Stimulated activated CD4-positive, alpha-beta T cell treated with anti-CD3 and anti-CD28 coated beads, Interleukin-15, amount 100 ng/mL, for 1 hour (primary cell): ENCODE measurements around the gene SEPTIN5.

ENCODE experiments used
- DNase-seq, 2 donors: peaks; one replicate each; pipeline ENCODE4 v3.0.0-alpha.2; 2020; ENCODE audit warnings: low read depth in 1 of 2, low spot score in 1 of 2

Gene SEPTIN5

DNA sequence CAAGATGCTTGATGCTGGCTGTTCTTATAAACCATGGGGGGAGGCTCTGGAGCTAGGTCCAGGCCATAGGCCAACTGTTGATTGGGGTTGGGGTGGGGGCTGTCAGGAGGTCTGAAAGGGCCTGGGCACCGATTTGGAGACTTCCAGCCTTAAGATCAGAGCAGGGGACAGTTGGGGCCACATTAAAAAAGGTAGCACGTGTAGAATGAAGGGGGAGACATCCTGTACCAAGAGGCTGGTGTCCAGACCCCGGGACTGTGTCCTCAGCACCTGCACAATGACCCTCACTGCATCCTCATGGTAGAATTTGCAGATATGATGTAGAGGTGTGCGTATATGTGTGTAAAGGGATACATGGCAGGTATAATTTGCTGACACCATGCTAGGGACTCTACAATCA lies 33.8 kb downstream of the SEPTIN5 start:
- no peak for DNase-seq

- DNase-seq: no peak
Observed at GRCh38 chr22:19748991-19749664, 34.8 kb downstream of the SEPTIN5 start.

GRCh38 chr22:19749876-19750275 lies 35.6 kb downstream of the SEPTIN5 start:
- DNase-seq: no peak

- no peak for DNase-seq
Observed at GRCh38 chr22:19750507-19751490, 36.5 kb downstream of the SEPTIN5 start.

DNA sequence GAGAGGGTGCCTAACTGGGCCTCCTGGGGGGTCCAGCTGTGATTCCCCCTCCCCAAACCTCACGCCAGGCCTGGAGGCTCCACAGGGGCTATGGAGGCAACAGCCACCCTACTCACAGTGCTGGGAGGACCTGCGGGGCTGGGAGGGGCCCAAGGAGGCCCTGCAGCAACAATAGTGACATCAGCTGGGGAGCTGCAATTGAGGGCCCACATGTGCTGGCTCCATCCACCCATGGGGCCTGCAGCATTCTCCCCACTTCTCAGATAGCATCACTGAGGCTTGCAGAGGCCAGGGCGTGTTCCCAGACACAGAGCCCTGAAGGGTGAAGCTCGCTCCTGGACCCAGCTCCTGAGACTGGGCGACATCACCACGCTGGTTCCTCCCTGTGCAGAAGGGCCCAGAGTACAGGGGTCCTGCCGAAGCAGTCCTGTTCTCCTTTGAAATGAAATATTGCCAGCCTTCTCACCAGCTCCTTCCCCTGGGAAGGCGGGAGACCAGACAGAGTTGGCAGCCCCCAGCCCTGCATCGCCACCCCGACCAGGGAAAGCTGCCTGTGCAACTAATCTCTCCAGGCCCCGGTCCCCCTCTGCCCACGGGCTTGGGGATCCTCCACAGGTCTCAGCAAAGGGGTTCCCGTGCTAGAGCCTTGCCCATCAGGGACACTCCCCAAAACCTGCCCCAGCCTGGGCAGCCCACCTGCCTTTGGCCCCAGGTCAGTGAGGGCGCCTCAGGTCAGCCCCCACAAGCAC lies 37.4 kb downstream of the SEPTIN5 start:
- DNase-seq: no peak

- DNase-seq: no peak
Observed at GRCh38 chr22:19753090-19753842, 39.0 kb downstream of the SEPTIN5 start.

DNA sequence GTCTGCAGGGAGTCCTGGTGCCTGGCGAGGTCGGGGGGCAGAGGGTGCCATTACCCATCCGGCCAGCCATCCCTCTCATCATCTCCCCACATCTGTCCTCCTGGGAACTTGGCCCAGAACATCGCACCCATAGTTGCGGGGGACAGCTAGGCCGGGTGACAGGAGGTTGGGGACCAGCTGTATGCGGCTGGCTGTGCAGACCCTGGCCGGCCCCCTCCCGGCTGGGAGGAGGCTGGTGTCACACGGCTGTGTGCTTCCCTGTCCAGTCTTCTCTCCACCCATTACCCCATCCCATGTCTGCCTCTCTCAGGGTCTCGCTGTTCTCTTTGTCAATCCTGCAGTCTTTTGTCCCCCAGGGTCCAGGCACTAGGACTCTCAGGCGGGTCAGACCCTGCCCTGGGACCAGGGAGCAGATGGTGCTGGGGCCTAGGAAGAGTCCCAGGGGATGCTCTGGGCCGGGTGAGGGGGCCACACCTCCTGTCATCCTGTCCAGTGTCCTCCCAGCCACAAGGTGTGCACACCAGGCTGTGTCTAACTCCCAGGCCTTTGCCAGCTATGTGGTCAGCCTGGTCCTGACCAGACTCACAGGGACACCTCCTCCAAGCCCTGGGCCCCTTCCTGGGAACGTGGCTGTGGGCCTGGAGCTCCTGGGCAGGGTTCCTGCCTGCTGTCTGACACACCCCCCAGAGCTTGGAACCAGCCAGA lies 39.8 kb downstream of the SEPTIN5 start:
- no peak for DNase-seq

DNA sequence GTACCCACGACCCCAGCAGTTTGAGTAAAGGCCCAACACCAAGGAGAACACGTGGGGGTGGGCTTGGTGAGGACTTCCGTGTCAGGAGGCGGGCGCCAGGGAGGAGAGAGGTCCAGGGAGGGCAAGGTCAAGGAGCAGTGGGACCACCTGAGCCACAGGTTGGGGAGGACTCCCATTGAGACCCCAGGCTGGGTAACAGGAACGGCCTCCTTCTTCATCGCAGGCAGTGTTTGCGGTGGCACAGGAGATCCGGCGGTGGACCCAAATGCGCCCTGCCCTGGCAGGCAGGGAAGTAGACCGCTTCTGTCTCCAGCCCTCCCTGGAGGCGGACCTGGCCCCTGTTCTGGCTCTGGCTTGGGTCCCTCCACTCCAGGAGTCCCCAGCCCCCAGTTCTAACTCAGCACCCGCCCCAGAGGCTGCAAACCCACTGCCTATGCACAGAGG lies 40.4 kb downstream of the SEPTIN5 start:
- DNase-seq: no peak

DNA sequence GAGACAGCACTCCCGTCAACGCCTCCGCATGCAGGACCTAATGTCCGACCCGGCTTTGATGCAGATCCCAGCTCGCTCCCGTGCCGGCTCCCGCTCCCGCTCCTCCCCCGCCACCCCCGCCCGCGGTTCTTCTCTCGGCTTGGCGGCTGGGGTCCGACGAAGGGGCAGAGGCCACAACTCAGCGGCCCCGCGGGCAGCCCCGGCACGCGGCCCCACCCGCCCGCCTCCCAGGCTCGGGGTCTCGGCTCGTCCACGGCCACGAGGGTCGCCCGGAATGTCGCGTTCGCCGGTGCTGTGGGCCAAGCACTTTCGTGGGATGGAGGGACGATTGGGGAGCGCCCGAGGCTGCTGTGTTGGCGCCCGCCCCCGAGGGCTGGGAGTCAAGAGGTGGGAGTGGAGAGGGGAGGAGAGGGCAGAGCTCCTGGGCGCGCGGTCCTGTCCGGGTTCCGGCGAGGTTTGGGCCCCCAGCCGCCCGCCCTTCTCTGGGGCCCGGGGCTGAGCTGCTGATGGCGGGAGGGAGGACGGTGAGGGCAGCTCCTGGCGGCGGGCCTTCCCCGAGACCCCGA lies 40.9 kb downstream of the SEPTIN5 start:
- DNase-seq: no peak

DNA sequence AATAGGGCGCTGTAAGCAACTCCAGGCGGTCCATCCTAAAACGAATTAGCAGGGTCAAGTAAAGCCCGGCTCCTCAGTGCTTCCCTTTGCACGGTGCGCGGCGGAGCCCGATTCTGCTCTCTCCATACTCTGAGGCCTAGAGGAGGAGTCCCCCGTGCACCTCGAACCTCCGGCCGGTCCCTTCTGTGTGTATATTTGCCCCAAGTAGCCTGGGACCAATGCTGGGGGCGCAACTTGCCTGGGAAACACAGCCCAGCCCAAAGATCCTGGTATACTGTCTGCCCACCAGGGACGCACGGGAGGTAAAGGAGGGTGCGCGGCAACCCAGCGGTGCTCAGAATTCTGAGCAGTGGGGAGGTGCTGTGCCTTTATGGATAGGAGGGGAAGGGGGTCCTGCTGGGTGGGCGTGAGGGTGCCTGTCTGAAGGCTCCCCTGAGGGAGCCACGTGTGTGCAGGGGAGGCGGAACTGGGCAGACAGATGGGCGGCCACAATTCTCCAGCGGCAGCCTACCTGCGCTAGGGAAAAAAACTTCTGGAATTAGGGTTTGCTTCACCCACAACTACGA lies 41.5 kb downstream of the SEPTIN5 start:
- DNase-seq: no peak

- peak; percentile 55 to 56 for DNase-seq
Observed at GRCh38 chr22:19756288-19757128, 42.2 kb downstream of the SEPTIN5 start.

DNA sequence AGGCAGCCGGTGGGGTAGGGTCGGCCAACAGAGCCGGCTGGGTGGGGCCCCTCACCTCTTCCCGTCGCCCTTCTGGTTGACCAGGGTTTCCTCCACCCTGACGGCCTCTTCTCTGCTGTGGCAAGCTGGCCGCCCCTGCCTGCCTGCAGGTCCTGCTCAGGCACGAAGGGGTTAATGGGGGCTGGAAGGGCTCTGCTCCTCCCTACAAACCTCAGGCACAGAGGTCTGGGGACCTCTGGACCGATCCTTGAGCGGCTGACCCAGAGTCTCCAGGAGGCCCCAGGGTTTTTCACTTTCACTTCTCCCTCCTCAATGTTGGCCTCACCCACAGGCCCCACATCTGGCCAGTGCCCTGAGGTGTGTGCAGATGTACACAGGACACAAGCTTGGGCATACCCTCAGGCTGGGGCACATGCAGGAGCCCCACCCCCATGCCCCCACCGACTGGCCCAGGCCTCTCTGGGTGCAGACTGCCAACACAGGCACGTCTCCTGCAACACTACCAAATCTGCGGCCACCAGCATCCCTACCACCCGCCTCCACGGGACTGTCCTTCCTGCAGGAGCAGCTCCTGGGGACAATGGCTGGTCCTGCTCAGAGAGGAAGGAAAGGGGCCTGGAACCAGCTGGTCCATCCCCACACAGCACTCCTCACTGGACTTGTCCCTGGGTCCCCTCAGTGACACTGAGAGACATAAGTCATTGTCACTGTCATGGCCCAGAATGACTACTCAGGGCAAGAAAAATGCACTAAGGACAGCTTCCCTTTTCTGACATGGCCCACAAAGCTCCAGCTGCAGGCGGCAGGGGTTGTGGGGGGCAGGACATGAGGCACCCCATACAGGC lies 43.1 kb downstream of the SEPTIN5 start:
- DNase-seq: no peak

GRCh38 chr22:19757985-19758895 lies 43.9 kb downstream of the SEPTIN5 start:
- DNase-seq: no peak

DNA sequence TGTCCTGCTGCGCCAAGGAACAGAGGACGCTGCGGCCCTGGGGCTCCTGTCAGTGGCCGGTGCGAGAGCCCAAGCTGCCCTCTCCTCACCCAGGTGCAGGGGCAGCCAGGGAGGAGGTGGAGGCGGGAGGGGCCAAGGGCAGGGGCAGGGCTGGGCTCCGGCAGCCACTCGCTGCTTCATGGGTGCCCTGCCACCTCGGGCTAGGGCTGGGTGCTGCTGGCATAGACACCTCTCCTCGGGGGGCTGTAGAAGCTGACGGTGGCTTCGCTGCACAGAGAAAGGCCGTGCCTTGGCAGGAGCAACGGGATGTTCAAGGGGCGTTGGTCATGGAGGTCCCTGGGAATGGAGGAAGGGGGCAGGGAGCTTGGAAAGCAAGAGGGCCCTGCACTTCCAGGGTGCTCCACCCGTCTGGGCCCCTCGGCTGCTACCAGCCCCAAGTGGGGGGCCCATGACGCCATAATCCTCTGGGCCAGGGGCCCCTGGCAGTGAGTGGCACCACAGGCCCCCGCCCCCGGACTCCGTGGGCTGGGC lies 44.7 kb downstream of the SEPTIN5 start:
- DNase-seq: no peak

GRCh38 chr22:19759427-19760057 lies 45.2 kb downstream of the SEPTIN5 start:
- DNase-seq: no peak
